ENCODE measurements around the gene CEP131.
"Not testable (repeated sequence)": the region's sequence is repeated elsewhere in the genome, so short reads cannot be mapped to it uniquely, and the experiment has no call there.

The CEP131 gene

DNA sequence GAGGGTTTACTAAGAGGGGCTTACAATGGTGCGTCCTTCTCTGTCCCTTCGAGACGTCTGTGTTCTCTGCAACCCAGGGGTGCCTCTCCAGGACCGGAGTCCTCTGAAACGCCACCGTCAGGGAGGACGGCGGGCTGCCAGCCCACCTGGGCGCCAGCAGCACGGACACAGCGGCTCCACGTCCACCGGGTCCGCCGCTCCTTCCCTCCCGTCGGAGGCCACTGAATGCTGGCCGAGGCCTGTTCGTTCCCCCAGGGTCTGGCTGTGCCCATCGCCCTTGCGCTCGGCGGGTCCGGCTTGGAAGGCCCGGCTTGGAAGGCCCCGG is 15.7 kb upstream of the CEP131 start:
- no peak for DNase-seq

DNA sequence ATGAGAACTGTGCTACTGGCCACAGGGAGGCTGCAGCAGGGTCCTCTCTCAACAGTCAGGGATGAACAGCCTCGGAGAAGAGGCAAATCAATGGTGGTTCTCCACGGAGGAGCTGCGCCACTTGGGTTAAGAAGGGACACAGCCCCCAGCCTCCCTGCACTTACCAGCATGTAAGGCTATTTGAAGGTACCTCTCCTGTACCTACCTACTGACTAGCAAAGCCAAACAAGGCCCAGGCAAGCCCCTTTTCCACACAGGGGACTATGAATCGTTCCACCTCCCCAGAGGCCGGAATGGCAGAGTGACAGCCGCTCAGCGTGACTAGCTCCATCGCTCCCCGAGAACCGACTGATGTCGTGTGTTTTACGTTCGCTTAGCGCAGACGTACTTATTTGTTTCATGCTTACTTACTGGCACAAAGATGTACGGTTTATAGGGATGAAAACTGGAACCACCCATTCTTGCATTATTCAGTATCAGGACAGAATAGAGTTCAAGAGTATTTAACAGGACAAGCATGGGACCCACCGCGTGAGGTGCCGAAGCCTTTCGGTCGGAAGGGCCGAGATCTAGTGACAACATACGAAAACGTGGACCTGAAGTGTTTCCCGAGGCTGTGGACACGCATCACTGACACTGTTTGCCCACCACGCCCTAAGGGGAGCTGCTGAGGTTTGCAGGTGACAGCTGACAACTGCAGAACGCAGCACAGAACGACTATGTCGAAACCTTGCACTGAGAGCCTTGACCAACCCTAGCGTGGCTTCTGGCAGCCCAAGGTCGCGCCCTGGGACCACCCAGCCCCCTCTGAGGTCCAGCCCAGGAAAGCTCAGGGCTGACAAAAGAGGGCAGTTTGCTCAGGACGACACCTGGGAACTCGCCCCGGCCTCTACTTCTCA is 15.1 kb upstream of the CEP131 start:
- DNase-seq, result no peak

DNA sequence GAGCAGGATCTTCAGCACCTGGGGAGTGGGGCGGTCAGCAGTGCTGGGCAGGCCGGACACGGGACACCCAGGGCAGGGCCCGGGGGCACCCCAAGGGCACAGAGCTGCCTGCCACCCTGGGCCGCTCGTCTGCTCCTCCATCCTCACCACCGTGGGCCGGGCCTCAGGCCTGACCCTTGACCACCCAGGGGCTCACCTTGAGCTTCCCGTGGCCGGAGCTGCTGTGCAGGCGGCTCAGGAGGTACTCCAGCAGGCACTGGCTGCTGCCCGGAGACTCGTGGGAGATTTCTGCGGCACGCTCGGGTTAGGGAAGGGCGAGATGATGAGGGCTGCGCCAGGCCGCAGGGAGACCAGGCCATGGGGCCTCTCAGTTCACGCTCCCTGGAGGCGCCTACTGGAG is 14.0 kb upstream of the CEP131 start:
- no peak for DNase-seq

DNA sequence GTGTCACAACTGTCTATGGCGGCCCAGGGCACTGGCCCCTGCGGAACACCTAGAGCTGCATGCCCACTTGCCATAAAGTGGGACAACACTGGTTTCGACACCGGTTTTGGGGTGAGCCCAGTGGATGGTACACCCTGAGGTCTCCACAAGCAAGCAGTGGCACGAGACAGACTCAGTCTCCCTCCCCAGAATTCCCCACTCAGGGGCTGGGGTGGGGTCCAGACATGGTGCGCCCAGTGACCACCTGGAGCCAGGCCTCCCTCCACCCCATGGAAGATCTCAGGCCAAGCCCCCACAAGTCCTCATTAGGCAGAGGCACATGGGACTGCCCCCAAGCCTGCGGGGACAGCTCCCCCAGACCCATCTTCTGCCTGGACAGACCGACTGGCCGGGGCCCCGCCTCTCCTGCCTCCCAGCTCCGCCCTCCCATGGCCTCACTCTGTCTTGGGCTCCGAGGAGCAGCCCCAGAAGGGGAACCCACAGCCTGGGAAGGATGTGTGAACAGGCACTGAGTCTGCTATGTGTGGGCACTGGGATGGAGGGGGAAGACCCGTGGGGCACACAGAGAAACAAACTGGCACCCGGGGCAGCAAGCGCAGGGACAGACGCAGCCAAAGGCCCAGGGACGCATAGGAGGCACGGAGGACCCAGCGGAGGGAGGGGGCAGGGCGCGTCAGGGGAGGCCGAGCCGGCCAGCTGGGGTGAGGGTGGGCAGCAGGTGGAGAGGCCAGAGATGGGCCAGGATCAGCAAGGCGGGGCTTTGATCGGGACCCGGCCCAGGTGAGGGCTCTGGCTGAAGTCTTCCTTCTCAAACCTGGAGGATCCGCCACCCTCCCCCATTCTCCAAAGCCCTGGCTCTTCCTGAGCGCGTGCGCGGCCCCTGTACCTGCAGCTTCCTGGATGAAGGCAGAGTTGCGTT is 13.3 kb upstream of the CEP131 start:
- no peak for DNase-seq

DNA sequence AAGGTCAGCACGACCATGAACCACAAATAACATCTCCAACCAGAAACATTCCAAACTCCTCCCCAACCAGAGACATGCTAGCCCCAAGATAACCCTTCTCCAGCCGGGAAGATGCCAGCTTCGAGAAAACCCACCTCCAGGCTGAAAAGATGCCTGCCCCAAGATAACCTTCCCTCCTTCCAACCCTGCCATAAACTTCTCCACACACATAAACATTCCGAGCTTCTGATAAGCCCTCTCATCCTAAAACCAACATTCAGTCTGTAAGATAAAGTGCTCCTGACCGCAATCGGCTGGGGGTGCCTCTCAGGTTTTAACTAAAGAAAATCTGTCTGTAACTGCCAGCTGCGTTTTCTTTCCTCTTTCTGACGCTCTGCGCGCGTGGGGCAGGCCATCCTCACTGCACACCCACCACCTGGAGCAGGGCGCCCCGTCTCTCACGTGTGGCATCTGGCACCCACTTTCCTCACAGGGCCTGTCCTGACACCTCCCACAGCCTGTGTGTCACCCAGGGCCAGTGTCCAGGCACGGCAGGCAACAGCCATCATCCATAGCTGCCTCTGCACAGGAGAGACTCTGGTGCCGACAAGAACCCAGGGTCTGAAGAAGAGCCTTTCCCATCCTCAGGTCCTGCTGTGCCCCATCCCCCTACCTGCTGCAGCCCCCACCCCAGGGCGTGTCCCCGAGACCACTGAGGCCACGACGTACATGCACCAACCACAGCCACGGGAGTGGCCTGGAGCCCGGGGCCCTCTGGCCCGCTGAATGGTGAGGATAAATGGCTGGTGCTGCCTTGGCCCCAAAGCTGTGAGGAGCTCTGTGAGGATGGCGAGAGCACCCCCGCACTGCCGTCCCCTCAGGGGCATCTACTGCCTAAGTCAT is 12.4 kb upstream of the CEP131 start:
- DNase-seq, result no peak

DNA sequence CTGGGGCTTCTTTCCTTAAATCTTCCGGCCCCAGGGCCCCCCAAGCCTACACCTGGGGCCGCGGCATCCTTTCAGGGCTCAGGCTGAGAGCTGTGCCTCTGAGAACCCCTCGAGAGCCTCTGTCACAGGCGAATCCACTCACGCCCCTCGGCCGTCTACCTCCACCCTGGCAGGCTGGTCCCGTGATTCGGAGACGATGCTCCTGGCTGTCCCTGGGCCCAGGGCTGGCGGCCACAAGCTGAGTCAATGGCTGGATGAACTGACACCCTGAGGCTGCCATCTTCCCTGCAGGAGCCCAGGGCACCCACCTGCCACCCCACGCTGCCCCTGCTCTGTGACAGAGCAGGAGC is 11.7 kb upstream of the CEP131 start:
- no peak for DNase-seq

DNA sequence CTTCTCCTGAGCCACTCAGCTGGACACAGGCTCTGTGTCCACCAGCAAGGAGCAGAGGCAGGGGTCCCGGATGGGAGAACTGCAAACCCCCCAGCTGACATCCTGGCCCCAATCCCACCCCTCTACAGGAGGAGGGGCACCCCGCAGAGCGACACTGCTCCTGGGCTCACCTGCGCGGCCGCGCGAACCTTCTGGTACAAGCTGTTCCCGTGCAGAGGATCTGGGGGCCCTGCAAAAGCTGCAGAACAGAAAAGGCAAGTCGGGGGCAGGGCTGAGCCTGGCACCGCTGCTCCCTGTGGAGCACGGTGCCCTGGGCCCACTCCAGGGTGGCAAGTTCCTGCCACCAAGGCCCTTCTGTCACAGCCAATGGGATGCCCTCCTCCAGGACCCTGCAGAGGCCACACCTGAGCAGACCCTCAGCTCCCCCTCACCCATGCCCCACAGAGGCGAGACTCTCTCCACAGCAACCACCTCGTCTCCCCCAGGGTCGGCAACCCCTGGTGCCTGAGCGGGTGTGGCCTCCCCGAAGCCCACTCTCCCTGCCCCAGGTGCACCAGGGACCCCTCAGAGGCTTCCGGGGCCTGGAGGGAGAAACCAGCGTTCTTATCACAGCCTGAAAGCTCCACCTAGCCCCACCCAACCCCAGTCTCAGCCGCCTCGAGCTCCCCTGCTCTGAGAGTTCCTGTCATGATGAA is 11.2 kb upstream of the CEP131 start:
- DNase-seq, result no peak

DNA sequence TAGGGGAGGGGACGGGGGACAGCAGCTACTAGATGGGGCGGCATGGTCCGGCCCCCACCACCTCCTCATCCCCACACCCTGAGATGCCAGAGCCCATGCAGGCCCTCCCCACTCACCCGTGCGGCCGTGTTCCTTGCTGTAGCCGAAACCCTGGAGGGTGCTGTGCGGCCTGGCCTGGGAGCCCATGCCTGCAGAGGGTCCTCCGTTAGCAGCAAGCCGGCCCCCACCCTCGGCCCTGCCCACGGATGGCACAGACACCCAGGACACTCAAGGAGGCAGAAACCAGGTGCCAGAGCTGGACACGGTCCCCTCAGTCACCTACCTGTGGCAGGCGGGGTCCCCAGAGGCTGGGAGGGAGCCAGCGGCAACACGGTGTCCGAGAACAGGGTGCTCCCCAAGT is 10.6 kb upstream of the CEP131 start:
- DNase-seq, result no peak

DNA sequence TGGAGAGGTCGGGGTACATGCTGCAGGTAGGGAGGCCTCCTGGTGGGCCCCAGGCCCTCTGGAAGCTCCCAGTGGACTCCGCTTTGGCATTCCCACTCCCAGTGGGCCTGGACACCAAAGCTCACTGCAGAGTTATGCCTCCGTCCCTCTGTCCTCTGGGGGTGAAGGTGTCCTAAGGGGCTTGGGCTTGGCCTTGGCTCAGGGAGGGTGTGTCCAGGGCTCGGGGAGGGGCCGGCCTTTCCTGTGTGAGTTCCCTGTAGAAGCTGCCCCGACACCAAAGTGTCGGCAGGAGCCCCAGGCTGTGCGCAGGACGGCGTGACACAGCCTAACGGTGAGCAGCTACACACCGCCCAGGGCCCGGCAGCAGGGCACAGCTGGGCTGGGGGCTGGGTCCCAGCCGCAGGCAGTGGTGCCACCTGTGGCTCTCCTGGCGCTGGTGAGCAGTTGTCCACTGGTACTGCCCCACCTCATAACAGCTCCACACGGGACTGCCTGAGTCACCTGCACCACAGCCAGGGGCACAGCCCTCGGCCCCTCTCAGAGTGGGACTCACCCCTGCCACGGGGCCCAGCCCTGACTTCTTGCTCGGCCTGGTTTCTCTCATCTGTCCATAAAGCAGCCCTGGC is 10.0 kb upstream of the CEP131 start:
- DNase-seq, result no peak

DNA sequence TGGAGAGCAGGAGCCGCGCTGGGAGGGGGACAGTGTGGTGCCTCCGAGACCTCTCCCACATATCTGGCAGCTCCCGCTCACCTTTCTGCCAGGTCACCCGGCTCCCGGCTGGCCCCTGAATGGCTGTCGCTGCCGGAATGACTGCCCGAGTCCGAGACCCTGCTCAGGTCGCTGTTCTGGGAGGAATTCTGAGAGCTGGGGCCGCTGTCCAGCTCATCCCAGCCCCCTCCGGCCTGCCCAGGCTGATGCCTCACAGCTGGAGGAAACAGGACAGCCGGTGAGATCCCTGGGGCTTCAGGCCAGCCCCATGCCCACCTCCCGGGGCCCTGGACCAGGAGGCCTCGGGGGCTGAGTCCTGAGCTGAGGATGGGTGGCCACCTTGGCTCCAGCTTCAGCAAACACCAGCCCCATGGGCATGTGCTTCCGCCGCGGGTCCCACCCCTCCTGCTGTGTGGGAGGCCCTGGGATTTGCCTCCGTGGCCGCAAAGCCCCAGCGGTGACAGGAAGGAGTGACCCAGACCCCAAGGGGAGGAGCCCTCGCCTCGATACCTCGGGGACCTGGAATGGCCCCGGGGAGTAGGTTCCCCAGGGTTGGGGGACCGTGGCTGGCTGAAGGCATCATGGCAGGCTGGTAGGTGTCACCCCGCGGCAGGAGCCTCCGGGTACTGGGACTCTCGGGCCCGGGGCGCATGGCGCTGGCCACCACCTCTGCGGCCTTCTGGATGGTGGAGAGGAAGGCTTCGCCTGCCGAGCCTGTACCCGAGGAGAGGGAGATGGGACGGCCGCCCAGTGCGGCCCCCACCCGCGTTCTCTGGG is 9.2 kb upstream of the CEP131 start:
- DNase-seq, result no peak

DNA sequence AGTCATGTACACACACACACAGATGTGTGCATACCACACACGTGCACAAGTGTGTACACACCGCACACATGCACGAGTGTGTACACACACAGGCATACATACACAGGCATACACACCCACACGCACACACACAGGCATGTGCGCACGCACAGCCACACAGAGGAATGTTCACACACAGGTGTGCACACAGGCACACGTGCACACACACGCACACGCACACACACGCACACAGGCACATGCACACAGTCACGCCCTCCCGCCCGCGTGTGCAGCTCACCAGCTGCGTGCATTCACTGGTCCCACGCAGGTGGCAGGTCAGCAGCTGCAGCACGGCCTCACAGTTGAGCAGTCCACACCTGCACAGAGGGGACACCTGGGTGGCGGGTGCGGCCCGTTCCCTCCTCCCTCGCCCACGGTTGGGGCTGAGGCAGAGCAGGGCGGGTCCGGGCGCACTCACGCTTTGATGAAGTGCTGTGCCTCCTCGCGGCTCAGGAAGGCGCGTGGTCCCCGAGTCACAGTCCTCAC is 8.4 kb upstream of the CEP131 start:
- DNase-seq, result no peak

DNA sequence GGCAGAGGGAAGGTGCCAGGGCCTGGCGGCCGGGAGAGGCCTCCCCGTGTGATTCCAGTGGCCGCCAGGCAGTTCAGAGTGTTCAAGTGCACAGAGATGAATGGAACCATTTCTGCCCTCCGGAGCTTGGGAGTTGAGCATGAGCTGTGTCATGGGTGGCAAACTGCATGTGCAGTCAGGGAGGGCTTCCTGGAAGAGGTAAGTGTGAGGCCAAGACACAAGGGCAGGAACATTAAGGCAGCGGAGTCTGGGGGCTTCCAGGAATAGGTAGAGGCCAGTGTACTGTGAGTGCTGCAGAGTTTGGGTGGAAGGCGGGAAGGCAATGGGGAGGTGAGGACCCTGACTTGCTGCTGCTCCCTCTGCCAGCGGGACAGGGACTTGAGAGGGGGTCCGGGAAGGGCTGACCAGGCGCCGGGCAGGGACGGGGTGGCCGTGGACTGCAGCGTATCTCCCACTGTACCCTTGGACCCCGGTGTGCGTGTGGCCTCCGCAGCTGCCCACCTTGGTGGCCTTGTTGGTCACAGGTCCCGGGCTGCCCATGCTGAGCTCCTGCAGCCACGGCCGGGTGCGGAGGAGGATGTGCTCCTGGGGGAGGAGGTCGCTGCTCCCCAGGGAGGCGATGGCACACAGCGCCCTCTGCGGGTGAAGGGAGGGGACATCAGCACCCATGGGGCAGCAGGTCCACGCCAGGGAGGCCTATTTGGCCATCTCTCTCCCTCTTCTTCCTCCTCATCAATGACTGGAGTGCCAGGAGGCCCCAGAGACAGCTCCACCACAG is 7.5 kb upstream of the CEP131 start:
- no peak for DNase-seq

DNA sequence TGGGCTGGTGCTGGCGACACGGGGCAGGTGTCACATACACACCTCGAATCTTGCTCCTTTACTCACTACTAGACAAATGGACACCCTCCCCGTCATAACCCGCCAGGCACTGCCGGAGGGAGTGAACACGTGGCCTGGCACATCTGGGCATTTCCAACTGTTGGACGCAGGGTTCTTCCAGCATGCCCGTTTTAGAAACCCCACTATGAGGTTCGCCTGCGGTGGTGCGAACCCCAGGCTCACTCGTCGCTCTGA is 6.8 kb upstream of the CEP131 start:
- DNase-seq, result no peak

DNA sequence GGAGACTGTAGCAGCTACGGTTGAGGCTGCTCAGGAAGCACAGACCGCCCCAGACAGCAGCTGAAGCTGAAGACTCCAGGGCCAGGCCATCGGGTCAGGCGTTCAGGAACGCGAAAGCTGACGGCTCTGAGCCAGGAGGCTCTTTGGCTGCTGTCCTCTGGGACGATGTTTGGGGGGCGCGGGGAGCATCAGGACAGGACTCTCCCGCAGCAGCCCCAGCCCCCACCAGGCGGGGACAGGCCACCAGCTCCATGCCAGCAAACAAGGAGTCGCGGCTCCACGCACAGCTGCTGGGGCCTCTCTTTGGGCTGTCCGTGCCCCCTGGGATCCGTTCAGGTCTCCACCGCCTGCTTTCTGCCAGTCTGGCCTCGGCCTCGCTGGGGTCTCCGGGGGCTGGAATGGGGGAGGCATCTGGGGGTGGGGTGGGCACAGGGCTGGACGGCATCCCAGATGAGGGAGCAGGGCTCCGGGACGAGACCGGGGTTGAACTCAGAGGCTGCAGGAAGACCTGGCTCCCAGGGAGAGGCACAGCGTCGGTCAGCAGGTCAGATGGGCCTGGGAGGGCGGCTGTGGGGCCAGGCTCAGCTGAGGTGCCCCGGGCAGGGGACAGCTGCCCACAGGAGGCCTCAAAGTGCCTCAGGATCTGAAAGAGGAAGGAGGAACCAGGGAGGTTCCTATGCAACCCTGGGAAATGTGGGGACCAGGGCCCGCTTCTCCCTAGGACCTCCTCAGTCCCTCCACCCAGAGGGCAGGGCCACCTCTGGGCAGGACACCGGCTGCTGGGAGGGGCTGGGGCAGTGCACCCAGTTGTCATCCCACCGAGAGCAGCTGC is 6.3 kb upstream of the CEP131 start:
- DNase-seq, result no peak

DNA sequence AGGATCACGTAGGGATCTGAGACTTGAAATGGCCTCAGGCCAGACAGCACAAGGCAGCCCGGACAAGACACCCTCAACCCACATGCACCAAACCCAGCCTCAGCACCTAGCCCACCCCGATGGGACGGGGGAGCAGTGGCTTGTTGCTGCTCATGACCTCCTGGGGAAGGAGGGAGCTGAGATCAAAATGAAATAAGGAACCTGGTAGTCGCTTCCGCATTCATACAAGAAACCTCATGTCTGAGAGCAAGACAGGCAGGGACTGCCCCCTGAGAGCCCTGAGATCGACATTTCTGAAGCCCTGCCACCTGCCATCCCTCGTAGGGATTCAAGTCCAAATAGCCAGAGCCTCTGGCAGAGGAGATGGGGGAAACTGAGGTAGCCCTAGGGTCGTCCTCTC is 5.7 kb upstream of the CEP131 start:
- no peak for DNase-seq

DNA sequence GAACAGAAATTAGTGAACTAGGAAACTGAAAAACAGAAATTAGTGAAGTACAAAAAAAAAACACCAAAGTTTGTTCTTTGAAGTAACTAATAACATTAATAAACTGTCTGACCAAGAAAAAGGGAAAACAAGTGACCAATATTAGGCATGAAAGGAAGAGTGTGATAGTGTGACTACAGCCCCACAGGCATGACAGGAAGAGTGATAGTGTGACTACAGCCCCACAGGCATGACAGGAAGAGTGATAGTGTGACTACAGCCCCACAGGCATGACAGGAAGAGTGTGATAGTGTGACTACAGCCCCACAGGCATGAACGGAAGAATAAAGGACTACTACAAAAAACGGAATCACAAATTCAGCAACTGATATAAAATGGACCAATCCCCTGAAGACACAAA is 4.9 kb upstream of the CEP131 start:
- DNase-seq, result not testable (repeated sequence)

DNA sequence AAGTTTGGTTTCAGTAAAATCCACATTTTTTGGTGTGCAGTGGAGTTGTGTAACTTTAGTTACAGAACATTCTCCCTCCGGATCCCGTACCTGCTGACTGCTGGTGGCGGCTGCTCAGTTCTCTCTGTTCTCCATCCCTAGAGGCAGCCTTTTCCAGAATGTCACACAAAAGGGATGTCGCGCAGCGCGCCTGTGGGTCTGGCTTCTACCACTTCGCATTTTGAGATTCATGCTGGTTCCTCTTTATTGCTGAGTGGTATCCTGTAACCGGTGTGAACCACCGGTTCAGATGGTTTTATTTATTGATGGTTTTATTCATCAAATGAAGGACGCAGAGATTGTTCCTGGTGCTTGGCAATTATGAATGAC is 981 bp upstream of the CEP131 start:
- no peak for DNase-seq

DNA sequence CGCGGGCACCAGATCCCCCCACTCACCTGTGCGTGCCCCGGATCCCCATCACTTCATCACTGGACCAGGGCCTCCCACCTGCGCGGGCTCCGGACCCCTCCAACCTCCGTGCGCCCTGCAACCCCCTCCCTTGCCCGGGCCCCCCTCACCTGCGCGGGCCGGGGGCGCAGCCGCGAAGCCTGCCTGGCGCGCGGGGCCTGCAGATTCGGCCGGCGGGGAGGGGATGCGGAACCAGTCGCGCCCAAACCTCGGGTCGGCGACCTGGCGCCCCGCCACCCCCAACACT is 202 bp downstream of the CEP131 start:
- DNase-seq, result no peak

DNA sequence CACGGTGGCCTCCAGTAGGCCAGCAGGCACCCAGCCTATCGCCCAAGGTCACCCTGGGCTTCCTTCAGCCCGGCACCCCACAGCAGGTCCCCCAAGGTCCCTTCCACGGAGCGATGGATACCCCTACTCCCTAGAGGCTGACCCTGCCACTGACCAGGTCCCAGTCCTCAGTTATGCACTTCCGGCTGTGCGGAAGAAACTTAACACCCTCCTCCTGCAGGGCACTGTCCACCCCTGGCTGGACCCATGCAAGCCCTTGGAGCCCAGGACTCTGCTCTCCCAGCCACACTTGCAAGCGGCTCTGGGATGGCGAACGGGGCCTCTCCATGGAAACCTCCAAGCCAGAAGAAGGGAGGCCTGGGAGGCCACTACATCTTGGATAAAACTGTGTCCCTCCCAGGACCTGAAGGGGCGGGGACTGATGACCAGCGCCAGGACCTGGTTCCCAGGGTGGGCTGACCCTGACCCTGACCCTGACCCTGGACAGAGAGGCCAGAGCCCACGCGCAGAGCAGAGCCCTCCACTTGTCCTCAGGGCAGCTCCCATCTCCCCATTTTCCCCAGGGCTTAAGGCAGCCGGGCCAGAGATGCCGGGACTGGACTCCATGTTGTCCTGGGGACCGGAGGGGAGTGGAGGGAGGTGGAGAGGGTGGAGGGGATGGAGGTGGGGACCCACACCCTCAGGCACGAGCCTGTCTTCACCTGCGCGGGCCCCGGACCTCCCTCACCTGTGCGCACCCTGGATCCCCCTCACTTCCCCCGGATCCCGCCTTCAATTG is 734 bp downstream of the CEP131 start:
- DNase-seq, result no peak

Data from stimulated activated CD4-positive, alpha-beta T cell treated with anti-CD3 and anti-CD28 coated beads, Interleukin-4, amount 100 ng/mL, for 4 hours (primary cell).